Measurements from ENCODE around the gene FYTTD1.
A peak's percentile ranks its signal among the peaks of the same experiment; 100 is the strongest.

Gene FYTTD1

GRCh38 chr3:197791892-197792647 is 42.4 kb downstream of the FYTTD1 start:
- peak; percentile 73 for DNase-seq (ENCODE audit: low read depth)
- peak overlapping the region; percentile 89 for H3K4me3 ChIP-seq (ENCODE audit: low read depth, low read length)
- no peak for TF ChIP-seq CTCF (IDR thresholded peaks at IDR 0.05; ENCODE audit: insufficient read depth, low read depth, low read length, missing control alignments)

- no peak for TF ChIP-seq CTCF (IDR thresholded peaks at IDR 0.05; ENCODE audit: insufficient read depth, low read depth, low read length, missing control alignments)
- peak; percentile 77 for DNase-seq (ENCODE audit: low read depth)
- peak overlapping the region; percentile 37 for H3K4me3 ChIP-seq (ENCODE audit: low read depth, low read length)
Observed at GRCh38 chr3:197793247-197793646, 43.6 kb downstream of the FYTTD1 start.

- peak overlapping the region; percentile 37 for H3K4me3 ChIP-seq (ENCODE audit: low read depth, low read length)
- DNase-seq (ENCODE audit: low read depth): peak; percentile 53
- TF ChIP-seq CTCF (IDR thresholded peaks at IDR 0.05; ENCODE audit: insufficient read depth, low read depth, low read length, missing control alignments): no peak
Observed at GRCh38 chr3:197794115-197794514, 44.4 kb downstream of the FYTTD1 start.

GRCh38 chr3:197795200-197795599 is 45.5 kb downstream of the FYTTD1 start:
- no peak for TF ChIP-seq CTCF (IDR thresholded peaks at IDR 0.05; ENCODE audit: insufficient read depth, low read depth, low read length, missing control alignments)
- H3K4me3 ChIP-seq (ENCODE audit: low read depth, low read length): no peak overlapping the region
- no peak for DNase-seq (ENCODE audit: low read depth)

- no peak for DNase-seq (ENCODE audit: low read depth)
- no peak for TF ChIP-seq CTCF (IDR thresholded peaks at IDR 0.05; ENCODE audit: insufficient read depth, low read depth, low read length, missing control alignments)
- no peak overlapping the region for H3K4me3 ChIP-seq (ENCODE audit: low read depth, low read length)
Observed at GRCh38 chr3:197796087-197796486, 46.4 kb downstream of the FYTTD1 start.

- no peak for TF ChIP-seq CTCF (IDR thresholded peaks at IDR 0.05; ENCODE audit: insufficient read depth, low read depth, low read length, missing control alignments)
- DNase-seq (ENCODE audit: low read depth): peak; percentile 78
Observed at GRCh38 chr3:197798863-197799262, 49.2 kb downstream of the FYTTD1 start.

GRCh38 chr3:197800379-197800778 is 50.7 kb downstream of the FYTTD1 start:
- no peak for TF ChIP-seq CTCF (IDR thresholded peaks at IDR 0.05; ENCODE audit: insufficient read depth, low read depth, low read length, missing control alignments)
- H3K4me3 ChIP-seq (ENCODE audit: low read depth, low read length): no peak overlapping the region
- DNase-seq (ENCODE audit: low read depth): no peak

More at GRCh38 chr3:197798863-197799262, 49.2 kb downstream of the FYTTD1 start:
- no peak overlapping the region for H3K4me3 ChIP-seq (ENCODE audit: low read depth, low read length)
